Fibroblast of lung (primary cell): ENCODE results near the gene MBNL1.

Experiments
- EZH2 ChIP-seq: IDR thresholded peaks from 2 replicates; pipeline ENCODE4 v1.5.1; 2012; ENCODE audit warnings: low read length, control low read depth, mild to moderate bottlenecking; ENCODE audit errors: missing control alignments
- TF ChIP-seq, protein P1 (sequence below), 2 donors: IDR thresholded peaks in 1 of 2; conservative IDR thresholded peaks in 1 of 2; 1 replicate in 1 of 2; 2 replicates in 1 of 2; pipeline ENCODE4 v1.5.1; 2011 to 2012; ENCODE audit warnings: low read length in 2 of 2, control low read depth in 1 of 2, inconsistent platforms in 1 of 2, low read depth in 1 of 2, mild to moderate bottlenecking in 1 of 2

GRCh38 chr3:152252755-152253154 is 16.0 kb upstream of the MBNL1 start:
- no peak for TF ChIP-seq EZH2
- TF ChIP-seq, protein P1, sequence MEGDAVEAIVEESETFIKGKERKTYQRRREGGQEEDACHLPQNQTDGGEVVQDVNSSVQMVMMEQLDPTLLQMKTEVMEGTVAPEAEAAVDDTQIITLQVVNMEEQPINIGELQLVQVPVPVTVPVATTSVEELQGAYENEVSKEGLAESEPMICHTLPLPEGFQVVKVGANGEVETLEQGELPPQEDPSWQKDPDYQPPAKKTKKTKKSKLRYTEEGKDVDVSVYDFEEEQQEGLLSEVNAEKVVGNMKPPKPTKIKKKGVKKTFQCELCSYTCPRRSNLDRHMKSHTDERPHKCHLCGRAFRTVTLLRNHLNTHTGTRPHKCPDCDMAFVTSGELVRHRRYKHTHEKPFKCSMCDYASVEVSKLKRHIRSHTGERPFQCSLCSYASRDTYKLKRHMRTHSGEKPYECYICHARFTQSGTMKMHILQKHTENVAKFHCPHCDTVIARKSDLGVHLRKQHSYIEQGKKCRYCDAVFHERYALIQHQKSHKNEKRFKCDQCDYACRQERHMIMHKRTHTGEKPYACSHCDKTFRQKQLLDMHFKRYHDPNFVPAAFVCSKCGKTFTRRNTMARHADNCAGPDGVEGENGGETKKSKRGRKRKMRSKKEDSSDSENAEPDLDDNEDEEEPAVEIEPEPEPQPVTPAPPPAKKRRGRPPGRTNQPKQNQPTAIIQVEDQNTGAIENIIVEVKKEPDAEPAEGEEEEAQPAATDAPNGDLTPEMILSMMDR (conservative IDR thresholded peaks at IDR 0.05 in 1 of 2, IDR thresholded peaks at IDR 0.05 in 1 of 2; ENCODE audit: low read depth in 1 of 2, low read length in 2 of 2), result no peak
